GM21529 (cell line): ENCODE data around the gene DDX31.
"Not testable (repeated sequence)": the region's sequence is repeated elsewhere in the genome, so short reads cannot be mapped to it uniquely, and the experiment has no call there.

Source experiments
- ATAC-seq: cut with Tn5 transposase; IDR thresholded peaks from one replicate; pipeline ENCODE4 v1.9.1; 2021; ENCODE audit not compliant: unreplicated experiment

DDX31 gene

GRCh38 chr9:132669698-132670456 lies at the start of gene DDX31:
TSS of gene DDX31 (minus strand) at chr9:132669983. CDS start at chr9:132669934, 49 bp downstream.
- ATAC-seq = peak; percentile 68

GRCh38 chr9:132718381-132718928 lies 48.7 kb upstream of the DDX31 start:
- ATAC-seq = not testable (repeated sequence)

- ATAC-seq = no peak
These were observed 47.7 kb upstream of the DDX31 start for GRCh38 chr9:132717326-132717945.

GRCh38 chr9:132716007-132716406 lies 46.2 kb upstream of the DDX31 start:
- ATAC-seq = no peak

GRCh38 chr9:132712753-132713152 lies 43.0 kb upstream of the DDX31 start:
- ATAC-seq = no peak

GRCh38 chr9:132711846-132712245 lies 42.1 kb upstream of the DDX31 start:
- no peak for ATAC-seq

- not testable (repeated sequence) for ATAC-seq
These were observed 41.4 kb upstream of the DDX31 start for GRCh38 chr9:132711152-132711551.

GRCh38 chr9:132710333-132710732 lies 40.5 kb upstream of the DDX31 start:
- ATAC-seq = no peak

- no peak for ATAC-seq
These were observed 39.1 kb upstream of the DDX31 start for GRCh38 chr9:132708769-132709430.

GRCh38 chr9:132708239-132708638 lies 38.5 kb upstream of the DDX31 start:
- no peak for ATAC-seq

- ATAC-seq = no peak
These were observed 33.6 kb upstream of the DDX31 start for GRCh38 chr9:132703336-132703735.

- ATAC-seq = no peak
These were observed 32.5 kb upstream of the DDX31 start for GRCh38 chr9:132702254-132702653.

GRCh38 chr9:132699956-132700355 lies 30.2 kb upstream of the DDX31 start:
- no peak for ATAC-seq

GRCh38 chr9:132698989-132699388 lies 29.2 kb upstream of the DDX31 start:
- ATAC-seq = no peak

- no peak for ATAC-seq
These were observed 27.4 kb upstream of the DDX31 start for GRCh38 chr9:132697230-132697629.

- ATAC-seq = no peak
These were observed 24.4 kb upstream of the DDX31 start for GRCh38 chr9:132694144-132694543.

- ATAC-seq = no peak
These were observed 20.9 kb upstream of the DDX31 start for GRCh38 chr9:132690696-132691095.

GRCh38 chr9:132683873-132684272 lies 14.1 kb upstream of the DDX31 start:
- ATAC-seq = no peak

- no peak for ATAC-seq
These were observed 11.8 kb upstream of the DDX31 start for GRCh38 chr9:132681561-132681960.

GRCh38 chr9:132679946-132680625 lies 10.3 kb upstream of the DDX31 start:
- peak; percentile 48 for ATAC-seq

- no peak for ATAC-seq
These were observed 8.2 kb upstream of the DDX31 start for GRCh38 chr9:132677976-132678375.
